HG03558 (cell line): ENCODE measurements around the gene KLK12.

Experiments
- ATAC-seq: cut with Tn5 transposase; IDR thresholded peaks from one replicate; pipeline ENCODE4 v1.9.1; 2021; ENCODE audit warnings: moderate number of reproducible peaks; ENCODE audit not compliant: unreplicated experiment; ENCODE audit errors: extremely low read depth

Gene KLK12

GRCh38 chr19:51018745-51019543, 15.9 kb downstream of the KLK12 start:
- no peak for ATAC-seq

- ATAC-seq: no peak
Observed at GRCh38 chr19:51016798-51017683, 17.8 kb downstream of the KLK12 start.

- ATAC-seq: no peak
Observed at GRCh38 chr19:51015691-51016267, 19.0 kb downstream of the KLK12 start.

GRCh38 chr19:51014242-51014641, 20.6 kb downstream of the KLK12 start:
- no peak for ATAC-seq

GRCh38 chr19:51012661-51013190, 22.1 kb downstream of the KLK12 start:
- no peak for ATAC-seq

GRCh38 chr19:51010066-51010795, 24.6 kb downstream of the KLK12 start:
- no peak for ATAC-seq

GRCh38 chr19:51009061-51009891, 25.5 kb downstream of the KLK12 start:
- no peak for ATAC-seq

GRCh38 chr19:51007488-51007887, 27.3 kb downstream of the KLK12 start:
- ATAC-seq: no peak

- no peak for ATAC-seq
Observed at GRCh38 chr19:51006406-51006805, 28.4 kb downstream of the KLK12 start.

GRCh38 chr19:51005248-51005647, 29.6 kb downstream of the KLK12 start:
- ATAC-seq: no peak

GRCh38 chr19:51003316-51003715, 31.5 kb downstream of the KLK12 start:
- ATAC-seq: no peak

- ATAC-seq: no peak
Observed at GRCh38 chr19:51002542-51003311, 32.1 kb downstream of the KLK12 start.

- no peak for ATAC-seq
Observed at GRCh38 chr19:51002089-51002532, 32.7 kb downstream of the KLK12 start.

GRCh38 chr19:51001515-51001914, 33.3 kb downstream of the KLK12 start, which contains the start of gene KLK8:
Gene KLK8, minus strand, starts transcription at chr19:51001604. Its CDS starts 437 bp downstream, at chr19:51001167.
- ATAC-seq: no peak

- ATAC-seq: no peak
Observed at GRCh38 chr19:51000981-51001380, 33.8 kb downstream of the KLK12 start.

GRCh38 chr19:51000426-51000825, 34.4 kb downstream of the KLK12 start:
- no peak for ATAC-seq

- no peak for ATAC-seq
Observed at GRCh38 chr19:50998686-50999085, 36.1 kb downstream of the KLK12 start.

- ATAC-seq: no peak
Observed at GRCh38 chr19:50998061-50998460, 36.7 kb downstream of the KLK12 start.
